ENCODE data around the gene GSTK1. TPM values are rescaled to one million over a fixed set of nuclear protein-coding genes. Genes with fewer than 3 reads are reported as not detected.

The GSTK1 gene
- total RNA-seq, 2 experiments from 2014 or later: 163 to 171 TPM

DNA sequence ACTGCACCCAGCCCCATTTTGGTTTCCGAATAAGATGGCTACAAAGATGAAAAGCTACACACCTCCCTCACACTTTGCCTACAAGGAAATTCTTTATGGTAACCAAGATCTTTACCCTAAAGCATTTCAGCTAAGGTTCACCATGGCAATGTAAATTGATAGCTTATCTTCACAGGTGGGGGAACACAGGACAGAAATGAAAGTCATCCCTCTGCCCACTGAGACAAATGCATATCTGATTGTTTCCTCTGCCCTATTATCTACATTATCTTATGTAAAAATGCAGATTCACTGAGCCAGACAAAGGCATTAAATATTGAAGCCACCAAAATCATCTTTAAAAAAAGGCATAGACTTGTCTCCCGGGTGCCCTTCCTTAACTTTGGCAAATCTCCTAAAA is 18.3 kb downstream of the GSTK1 start:
- no peak for TF ChIP-seq CTCF (IDR thresholded peaks at IDR 0.05)
- CTCF ChIA-PET: interaction anchor here (1.0 to 3.8 kb wide), 2 partner anchors 41 to 66 kb away, joined by 3 to 36 read pairs; no protein-coding TSS in a partner anchor
- POLR2A ChIA-PET: interaction anchor here (0.7 to 5.8 kb wide), 2 partner anchors 15 to 19 kb away, joined by 3 to 72 read pairs; partner anchors contain the start of gene GSTK1
- ATAC-seq: no peak
- Mint-ChIP-seq H3K36me3 (ENCODE audit: low read depth) (no peaks in the 10 kb centered on the region), H3K9me3 (no peaks in the 10 kb centered on the region), H3K4me3 (no peak overlapping the region), H3K27me3 (no peaks in the 10 kb centered on the region), H3K4me1 (ENCODE audit: low read depth) (peaks cover 40% of the 10 kb centered on the region), H3K27ac (no peak overlapping the region)
- intact Hi-C loops (cut with micrococcal nuclease): loop anchor here (5.0 kb wide), 1 partner anchor 34 kb away; no protein-coding TSS in a partner anchor
- no peak for DNase-seq

GRCh38 chr7:143282124-143282523 is 18.9 kb downstream of the GSTK1 start:
- intact Hi-C loops (cut with micrococcal nuclease): loop anchor here (5.0 kb wide), 1 partner anchor 35 kb away; no protein-coding TSS in a partner anchor
- ChIA-PET CTCF (interaction anchor here (1.0 to 2.3 kb wide), 2 partner anchors 18 to 67 kb away, joined by 3 to 10 read pairs; no protein-coding TSS in a partner anchor), POLR2A (interaction anchor here (0.7 to 5.8 kb wide), 2 partner anchors 15 to 19 kb away, joined by 3 to 72 read pairs; partner anchors contain the start of gene GSTK1)
- Mint-ChIP-seq H3K4me1 (ENCODE audit: low read depth) (peaks cover 42% of the 10 kb centered on the region), H3K9me3 (peaks cover 3% of the 10 kb centered on the region), H3K36me3 (ENCODE audit: low read depth) (peaks cover 4% of the 10 kb centered on the region), H3K27me3 (no peaks in the 10 kb centered on the region), H3K4me3 (no peak overlapping the region), H3K27ac (no peak overlapping the region)
- ATAC-seq: no peak
- DNase-seq: no peak
- TF ChIP-seq CTCF (IDR thresholded peaks at IDR 0.05): no peak

DNA sequence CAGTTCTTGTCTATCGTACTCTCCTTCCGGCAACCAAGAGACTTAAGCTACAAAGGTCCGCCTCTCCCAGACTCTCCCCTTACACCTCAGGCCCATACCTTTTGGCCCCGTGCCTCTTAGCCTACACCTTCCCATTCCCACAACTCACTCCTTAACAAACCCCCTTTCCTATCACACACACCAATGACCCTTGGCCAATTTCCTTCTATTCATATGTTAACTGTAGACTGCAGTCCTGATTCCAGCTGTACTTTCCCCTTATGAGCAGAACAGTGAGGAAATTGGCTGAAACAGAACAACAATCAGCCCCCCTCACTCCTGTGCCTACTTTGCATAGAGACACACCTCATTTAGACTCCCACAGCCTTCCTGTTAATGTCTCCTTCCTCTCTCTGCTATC is 20.1 kb downstream of the GSTK1 start:
- Mint-ChIP-seq H3K4me3 (no peak overlapping the region), H3K9me3 (peaks cover 3% of the 10 kb centered on the region), H3K4me1 (ENCODE audit: low read depth) (peaks cover 49% of the 10 kb centered on the region), H3K36me3 (ENCODE audit: low read depth) (peaks cover 8% of the 10 kb centered on the region), H3K27me3 (no peaks in the 10 kb centered on the region), H3K27ac (peak overlapping the region; percentile 33)
- no peak for ATAC-seq
- intact Hi-C loops (cut with micrococcal nuclease): loop anchor here (5.0 kb wide), 1 partner anchor 36 kb away; no protein-coding TSS in a partner anchor
- CTCF ChIA-PET: interaction anchor here (1.0 to 2.3 kb wide), 2 partner anchors 15 to 16 kb away, joined by 3 to 10 read pairs; no protein-coding TSS in a partner anchor
- TF ChIP-seq CTCF (IDR thresholded peaks at IDR 0.05): no peak
- POLR2A ChIA-PET: interaction anchor here (0.8 to 5.8 kb wide), 2 partner anchors 12 to 17 kb away, joined by 4 to 72 read pairs; partner anchors contain the start of gene GSTK1
- no peak for DNase-seq

- ATAC-seq (no peak), DNase-seq (no peak)
- CTCF ChIA-PET: interaction anchor here (1.0 to 2.3 kb wide), 2 partner anchors 13 to 15 kb away, joined by 3 to 10 read pairs; no protein-coding TSS in a partner anchor
- Mint-ChIP-seq H3K9me3 (peaks cover 3% of the 10 kb centered on the region), H3K27me3 (no peaks in the 10 kb centered on the region), H3K4me3 (no peak within 1 kb of the TSS), H3K36me3 (ENCODE audit: low read depth) (peaks cover 18% of the 10 kb centered on the region), H3K27ac (peak within 1 kb of the TSS; percentile 33), H3K4me1 (ENCODE audit: low read depth) (peaks cover 40% of the 10 kb centered on the region)
- intact Hi-C loops (cut with micrococcal nuclease): loop anchor here (5.0 kb wide), 1 partner anchor 38 kb away; no protein-coding TSS in a partner anchor
- POLR2A ChIA-PET: interaction anchor here (3.6 kb wide), 1 partner anchor 20 kb away, joined by 31 read pairs; the partner anchor contains the start of gene GSTK1
- no peak for TF ChIP-seq CTCF (IDR thresholded peaks at IDR 0.05)
Observed at GRCh38 chr7:143284591-143285469, 21.6 kb downstream of the GSTK1 start, which contains the start of gene TMEM139. TSS of gene TMEM139 (plus strand) at chr7:143284958. CDS start at chr7:143285958, 1,000 bp downstream.

Data from activated CD8-positive, alpha-beta T cell treated with anti-CD3 and anti-CD28 coated beads for 36 hours (primary cell).